Adrenal gland (tissue), 12 donors: ENCODE data around the gene RABL3. TPM values are rescaled to one million over a fixed set of nuclear protein-coding genes. Genes with fewer than 3 reads are reported as not detected.
A peak's percentile ranks its signal among the peaks of the same experiment; 100 is the strongest.

ENCODE experiments used
- DNase-seq, 7 donors: peaks; one replicate each; pipeline ENCODE4 v3.0.0-alpha.2; 2019 to 2020
- H3K27ac ChIP-seq, 5 donors: fragments of 200-600 bp; sonication (generic) in 4 of 5; 1 replicate in 3 of 5; 2 replicates in 2 of 5; pipeline versions ENCODE4 v1.5.1 to v1.8.0; 2016 to 2020; ENCODE audit warnings: mild to moderate bottlenecking in 1 of 5
- H3K27me3 ChIP-seq: fragments of 200-600 bp; 2 replicates; pipeline ENCODE4 v1.8.0; 2021
- H3K36me3 ChIP-seq, 2 donors: fragments of 200-600 bp; replicated peaks in 1 of 2; 1 replicate in 1 of 2; 2 replicates in 1 of 2; pipeline versions ENCODE4 v1.5.1 to v1.8.0; 2018 to 2022
- H3K4me1 ChIP-seq, 2 donors: fragments of 200-600 bp; replicated peaks in 1 of 2; 1 replicate in 1 of 2; 2 replicates in 1 of 2; pipeline versions ENCODE4 v1.5.1 to v1.8.0; 2018 to 2021
- H3K4me3 ChIP-seq, 4 donors: fragments of 200-600 bp; sonication (generic) in 3 of 4; one replicate each; pipeline ENCODE4 v1.5.1; 2016 to 2018
- H3K9me3 ChIP-seq, 3 donors: fragments of 200-600 bp; sonication (generic) in 1 of 3; replicated peaks in 1 of 3; 1 replicate in 2 of 3; 2 replicates in 1 of 3; pipeline versions ENCODE4 v1.5.1 to v1.8.0; 2016 to 2021
- POLR2A ChIP-seq, 2 donors: fragments of 450-650 bp; IDR thresholded peaks; one replicate each; pipeline ENCODE4 v1.6.1; 2017; ENCODE audit warnings: antibody characterized with exemption in 2 of 2, mild to moderate bottlenecking in 2 of 2, moderate library complexity in 1 of 2
- WGBS, 4 donors: extraction: QIAGEN DNeasy Blood & Tissue Kit in 2 of 4; methylation state at CpG; one replicate each; pipeline versions ENCODE4 v1.1.5 to v1.1.7; 2013 to 2017; 5-methylcytosine and 5-hydroxymethylcytosine counted together
- intact Hi-C, 2 donors: fragments of 100-400 bp; cut with DNase I; formaldehyde crosslinking; loops; one replicate each; pipeline versions ENCODE4 v1.14.1 to v1.15.0; 2022 to 2023
- polyA plus RNA-seq, 3 donors: library from polyadenylated mRNA; stranded (reverse); fragments of 200-250 nt in 2 of 3; fragments of 350-450 nt in 1 of 3; fragmentation: Illumina TruSeq in 1 of 3; extraction: RNeasy Lipid Tissue Mini Kit (QIAGEN cat#74804) in 1 of 3; gene quantifications; one replicate each; pipeline ENCODE4 v1.2.3, GENCODE V29; 2013 to 2014
- total RNA-seq, 9 donors: library from RNA; depleted of rRNA in 4 of 9; stranded (reverse); fragments of >200 nt in 4 of 9; fragments of 120-200 nt in 1 of 9; fragmentation: NEBNext Ultra II Directional in 1 of 9; extraction: Animal tissue kit (Norgen Biotek cat#: 25700) in 1 of 9; gene quantifications; one replicate each; pipeline versions ENCODE4 v1.1.0 to v1.2.4, GENCODE V29; 2013 to 2023
- TF ChIP-seq, protein P1 (sequence below), 6 experiments: fragments of 450-650 bp in 4 of 6; fragments of 200-600 bp in 2 of 6; sonication (generic) in 1 of 6; IDR thresholded peaks; 1 replicate in 5 of 6; 2 replicates in 1 of 6; pipeline versions ENCODE4 v1.5.1 to v1.8.0; 2016 to 2021; ENCODE audit warnings: antibody characterized with exemption in 6 of 6, mild to moderate bottlenecking in 2 of 6, moderate library complexity in 1 of 6
- donor health status: healthy with polysubstance abuse.
- donor health status: Bipolar disorder and iron deficiency.
- donor health status: DM: yes; HTN: yes; CAD: no.
- donor health status: DM: no; HTN: no; CAD: no.
- donor health status: DM: no; HTN: no; CAD: no.
- donor health status: DM: yes; HTN: yes; CAD: no.

RABL3 gene
- total and polyA plus RNA-seq, 12 donors, result 5.8 to 94.2 (median 47.5) TPM

- Histone ChIP-seq H3K4me3 (no peak overlapping the region), H3K4me1 (peaks cover 10 to 16% of the 10 kb centered on the region in 2 donors), H3K36me3 (peaks cover 0 to 12% of the 10 kb centered on the region in 2 donors), H3K9me3 (no peaks in the 10 kb centered on the region), H3K27ac (no peak overlapping the region), H3K27me3 (no peaks in the 10 kb centered on the region)
- TF ChIP-seq POLR2A (IDR thresholded peaks at IDR 0.05), result no peak
- TF ChIP-seq, protein P1, sequence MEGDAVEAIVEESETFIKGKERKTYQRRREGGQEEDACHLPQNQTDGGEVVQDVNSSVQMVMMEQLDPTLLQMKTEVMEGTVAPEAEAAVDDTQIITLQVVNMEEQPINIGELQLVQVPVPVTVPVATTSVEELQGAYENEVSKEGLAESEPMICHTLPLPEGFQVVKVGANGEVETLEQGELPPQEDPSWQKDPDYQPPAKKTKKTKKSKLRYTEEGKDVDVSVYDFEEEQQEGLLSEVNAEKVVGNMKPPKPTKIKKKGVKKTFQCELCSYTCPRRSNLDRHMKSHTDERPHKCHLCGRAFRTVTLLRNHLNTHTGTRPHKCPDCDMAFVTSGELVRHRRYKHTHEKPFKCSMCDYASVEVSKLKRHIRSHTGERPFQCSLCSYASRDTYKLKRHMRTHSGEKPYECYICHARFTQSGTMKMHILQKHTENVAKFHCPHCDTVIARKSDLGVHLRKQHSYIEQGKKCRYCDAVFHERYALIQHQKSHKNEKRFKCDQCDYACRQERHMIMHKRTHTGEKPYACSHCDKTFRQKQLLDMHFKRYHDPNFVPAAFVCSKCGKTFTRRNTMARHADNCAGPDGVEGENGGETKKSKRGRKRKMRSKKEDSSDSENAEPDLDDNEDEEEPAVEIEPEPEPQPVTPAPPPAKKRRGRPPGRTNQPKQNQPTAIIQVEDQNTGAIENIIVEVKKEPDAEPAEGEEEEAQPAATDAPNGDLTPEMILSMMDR (IDR thresholded peaks at IDR 0.05), result no peak
- DNase-seq, result no peak
- 97 to 100% (median 100%) methylated on average over 1 of the region's 1 CpG for WGBS, 4 donors
- intact Hi-C loops, result no loop called here
Measured at GRCh38 chr3:120752230-120752629, 9.9 kb upstream of the RABL3 start.

DNA sequence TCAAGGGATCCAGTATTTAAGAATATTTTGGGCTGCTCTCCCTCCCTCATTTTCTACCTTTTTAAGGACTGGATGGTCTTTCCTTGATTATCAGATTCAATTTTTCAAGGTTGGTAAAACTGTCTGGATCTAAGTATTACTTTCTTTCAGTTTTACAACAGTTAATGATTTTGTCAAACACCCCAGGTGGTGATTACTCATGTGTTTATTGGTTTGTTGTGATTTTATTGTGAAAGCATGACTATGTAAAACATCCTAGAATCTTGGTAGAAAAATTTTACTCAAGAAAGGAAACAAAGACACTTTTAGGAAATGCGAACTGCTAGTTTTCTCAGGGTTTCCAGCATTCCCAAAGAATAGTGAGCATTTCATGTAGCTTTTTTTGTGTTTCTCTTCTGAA is 7.5 kb upstream of the RABL3 start:
- H3K36me3 ChIP-seq, result peaks cover 0 to 12% of the 10 kb centered on the region in 2 donors
- intact Hi-C loops, result no loop called here
- H3K27ac ChIP-seq, result no peak overlapping the region
- TF ChIP-seq, protein P1 (IDR thresholded peaks at IDR 0.05), result no peak
- no peak for TF ChIP-seq POLR2A (IDR thresholded peaks at IDR 0.05)
- no peaks in the 10 kb centered on the region for H3K9me3 ChIP-seq
- H3K27me3 ChIP-seq, result no peaks in the 10 kb centered on the region
- no peak overlapping the region for H3K4me3 ChIP-seq
- DNase-seq, result no peak
- H3K4me1 ChIP-seq, result peaks cover 10 to 19% of the 10 kb centered on the region in 2 donors
- 95 to 100% (median 97%) methylated on average over 1 of the region's 1 CpG for WGBS, 4 donors

GRCh38 chr3:120745466-120745865 is 3.1 kb upstream of the RABL3 start:
- no peak overlapping the region for H3K4me3 ChIP-seq
- no peak for TF ChIP-seq POLR2A (IDR thresholded peaks at IDR 0.05)
- TF ChIP-seq, protein P1 (IDR thresholded peaks at IDR 0.05), result no peak
- WGBS, 4 donors, result 78 to 83% (median 81%) methylated on average over 3 of the region's 3 CpGs
- H3K27me3 ChIP-seq, result no peaks in the 10 kb centered on the region
- intact Hi-C loops, result no loop called here
- no peak for DNase-seq
- no peaks in the 10 kb centered on the region for H3K9me3 ChIP-seq
- peaks cover 17 to 38% of the 10 kb centered on the region in 2 donors for H3K4me1 ChIP-seq
- H3K36me3 ChIP-seq, result no peaks in the 10 kb centered on the region
- no peak overlapping the region for H3K27ac ChIP-seq

GRCh38 chr3:120743556-120744195 is 1.4 kb upstream of the RABL3 start:
- 52 to 63% (median 57%) methylated on average over 6 of the region's 6 CpGs for WGBS, 4 donors
- H3K27ac ChIP-seq, result peak overlapping the region in 3 of 5 donors; percentile 96 to 97 (median 96)
- peak overlapping the region in 2 of 4 donors; percentile 72 to 92 for H3K4me3 ChIP-seq
- TF ChIP-seq POLR2A (IDR thresholded peaks at IDR 0.05), result no peak
- TF ChIP-seq, protein P1 (IDR thresholded peaks at IDR 0.05), result no peak
- peak in 2 of 7 donors; percentile 13 to 57 for DNase-seq
- no peaks in the 10 kb centered on the region for H3K36me3 ChIP-seq
- intact Hi-C loops, result no loop called here
- H3K4me1 ChIP-seq, result peaks cover 17 to 30% of the 10 kb centered on the region in 2 donors
- H3K27me3 ChIP-seq, result no peaks in the 10 kb centered on the region
- no peaks in the 10 kb centered on the region for H3K9me3 ChIP-seq
